IPS-18c (cell line): ENCODE data around the gene USP7.

Experiments
- H3K4me3 ChIP-seq: 2 replicates; pipeline ENCODE4 v1.7.0; 2013; ENCODE audit warnings: low read depth, mild to moderate bottlenecking, low read length, moderate library complexity; ENCODE audit not compliant: insufficient read depth
- H3K9me3 ChIP-seq: one replicate; pipeline ENCODE4 v1.6.1; 2013; ENCODE audit warnings: mild to moderate bottlenecking, low read length, moderate library complexity; ENCODE audit not compliant: control insufficient read depth, insufficient read depth

Gene USP7

GRCh38 chr16:8963821-8964441 lies at the start of gene USP7:
Gene USP7 (minus strand): TSS chr16:8963906. CDS start chr16:8963285, 621 bp downstream.
- Histone ChIP-seq H3K9me3 (no peaks in the 10 kb centered on the region), H3K4me3 (peak within 1 kb of the TSS; percentile 78)

GRCh38 chr16:9013508-9013864 lies 49.8 kb upstream of the USP7 start:
- peak overlapping the region; percentile 36; the same call in 1 of the 2 replicates for H3K4me3 ChIP-seq
- no peaks in the 10 kb centered on the region for H3K9me3 ChIP-seq

GRCh38 chr16:9012848-9013507 lies 49.3 kb upstream of the USP7 start:
- peak overlapping the region; percentile 36; the same call in 1 of the 2 replicates for H3K4me3 ChIP-seq
- H3K9me3 ChIP-seq = no peaks in the 10 kb centered on the region

GRCh38 chr16:9012330-9012729 lies 48.6 kb upstream of the USP7 start:
- H3K9me3 ChIP-seq = no peaks in the 10 kb centered on the region
- H3K4me3 ChIP-seq = no peak overlapping the region

GRCh38 chr16:9008601-9009260 lies 45.0 kb upstream of the USP7 start:
- Histone ChIP-seq H3K9me3 (no peaks in the 10 kb centered on the region), H3K4me3 (no peak overlapping the region)

GRCh38 chr16:9007177-9007794 lies 43.6 kb upstream of the USP7 start:
- no peaks in the 10 kb centered on the region for H3K9me3 ChIP-seq
- no peak overlapping the region for H3K4me3 ChIP-seq

GRCh38 chr16:9004183-9004582 lies 40.5 kb upstream of the USP7 start:
- no peak overlapping the region for H3K4me3 ChIP-seq
- no peaks in the 10 kb centered on the region for H3K9me3 ChIP-seq

GRCh38 chr16:9003763-9004162 lies 40.1 kb upstream of the USP7 start:
- Histone ChIP-seq H3K9me3 (no peaks in the 10 kb centered on the region), H3K4me3 (no peak overlapping the region)

- H3K9me3 ChIP-seq = no peaks in the 10 kb centered on the region
- H3K4me3 ChIP-seq = no peak overlapping the region
These were observed 39.6 kb upstream of the USP7 start for GRCh38 chr16:9003322-9003721.

- no peaks in the 10 kb centered on the region for H3K9me3 ChIP-seq
- no peak overlapping the region for H3K4me3 ChIP-seq
These were observed 38.3 kb upstream of the USP7 start for GRCh38 chr16:9002042-9002441.

GRCh38 chr16:9000664-9001063 lies 37.0 kb upstream of the USP7 start:
- H3K4me3 ChIP-seq = no peak overlapping the region

GRCh38 chr16:8999800-9000199 lies 36.1 kb upstream of the USP7 start:
- no peak overlapping the region for H3K4me3 ChIP-seq
- H3K9me3 ChIP-seq = no peaks in the 10 kb centered on the region

More at GRCh38 chr16:9000664-9001063, 37.0 kb upstream of the USP7 start:
- no peaks in the 10 kb centered on the region for H3K9me3 ChIP-seq

GRCh38 chr16:8998108-8998507 lies 34.4 kb upstream of the USP7 start:
- Histone ChIP-seq H3K9me3 (no peaks in the 10 kb centered on the region), H3K4me3 (no peak overlapping the region)

- no peak overlapping the region for H3K4me3 ChIP-seq
- no peaks in the 10 kb centered on the region for H3K9me3 ChIP-seq
These were observed 33.2 kb upstream of the USP7 start for GRCh38 chr16:8996891-8997290.

- peaks cover 3% of the 10 kb centered on the region for H3K9me3 ChIP-seq
- H3K4me3 ChIP-seq = no peak overlapping the region
These were observed 26.7 kb upstream of the USP7 start for GRCh38 chr16:8990445-8990844.

GRCh38 chr16:8989099-8989878 lies 25.6 kb upstream of the USP7 start:
- peaks cover 3% of the 10 kb centered on the region for H3K9me3 ChIP-seq
- H3K4me3 ChIP-seq = no peak overlapping the region

- Histone ChIP-seq H3K9me3 (peaks cover 3% of the 10 kb centered on the region), H3K4me3 (no peak overlapping the region)
These were observed 23.1 kb upstream of the USP7 start for GRCh38 chr16:8986818-8987191.
